ENCODE measurements around the gene TTYH2. TPM values are rescaled to one million over a fixed set of nuclear protein-coding genes. Genes with fewer than 3 reads are reported as not detected.

TTYH2 gene
- total RNA-seq, 2 experiments from 2014 or later = 3.1 to 3.8 TPM

DNA sequence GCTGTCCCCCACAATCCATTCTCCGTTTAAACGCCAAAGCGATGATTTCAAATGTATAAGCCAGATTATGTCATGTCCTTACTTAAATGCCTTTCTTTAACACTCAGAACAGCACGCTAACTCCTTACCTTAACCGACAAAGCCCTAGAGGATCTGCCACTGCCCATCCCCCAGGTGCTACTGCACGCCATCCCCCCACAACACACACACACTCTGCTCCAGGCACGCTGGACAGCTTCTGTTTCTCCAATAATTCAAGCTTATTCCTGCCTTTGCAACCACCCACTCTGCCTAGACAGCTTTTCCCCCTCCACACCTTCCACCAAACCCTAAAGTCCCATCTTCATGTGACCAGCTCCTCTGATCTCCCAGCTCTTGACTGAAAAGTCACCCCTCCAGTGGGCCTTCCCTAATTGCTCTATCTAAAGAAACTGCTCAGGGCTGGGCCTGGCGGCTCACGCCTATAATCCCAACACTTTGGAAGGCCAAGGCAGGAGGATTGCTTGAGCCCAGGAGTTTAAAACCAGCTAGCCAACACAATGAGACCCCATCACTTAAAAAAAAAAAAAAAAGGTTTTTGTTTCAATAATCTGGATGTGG is 48.8 kb upstream of the TTYH2 start:
- Histone ChIP-seq H4K20me1 (ENCODE audit: insufficient read depth, low read length) (no peaks in the 10 kb centered on the region), H3K4me3 (ENCODE audit: low read depth, low read length, poor library complexity, severe bottlenecking) (no peak overlapping the region), H3K9me3 (ENCODE audit: low read length) (no peaks in the 10 kb centered on the region), H3K9me2 (ENCODE audit: insufficient read depth, low read length) (no peaks in the 10 kb centered on the region), H3K4me2 (ENCODE audit: low read length) (no peak overlapping the region), H3K4me1 (ENCODE audit: insufficient read depth, low read length, poor library complexity, severe bottlenecking) (no peaks in the 10 kb centered on the region), H3K79me2 (ENCODE audit: insufficient read depth, low read depth, low read length) (no peaks in the 10 kb centered on the region), H3K36me3 (ENCODE audit: insufficient read depth, low read length) (no peaks in the 10 kb centered on the region), H3K27ac (ENCODE audit: low read depth, low read length, poor library complexity, severe bottlenecking) (no peak overlapping the region), H2AFZ (ENCODE audit: low read length) (no peak overlapping the region)
- intact Hi-C loops (cut with micrococcal nuclease; ENCODE audit: unreplicated experiment) = no loop called here
- DNase-seq (ENCODE audit: low spot score) = no peak
- CTCF ChIA-PET (ENCODE audit: unreplicated experiment) = no interaction called here
- BruUV-seq (replicated peaks) = no TSS peak
- TF ChIP-seq EZH2phosphoT487 (IDR thresholded peaks at IDR 0.05; ENCODE audit: borderline replicate concordance, low read depth, low read length) = no peak
- TF ChIP-seq, protein P1, sequence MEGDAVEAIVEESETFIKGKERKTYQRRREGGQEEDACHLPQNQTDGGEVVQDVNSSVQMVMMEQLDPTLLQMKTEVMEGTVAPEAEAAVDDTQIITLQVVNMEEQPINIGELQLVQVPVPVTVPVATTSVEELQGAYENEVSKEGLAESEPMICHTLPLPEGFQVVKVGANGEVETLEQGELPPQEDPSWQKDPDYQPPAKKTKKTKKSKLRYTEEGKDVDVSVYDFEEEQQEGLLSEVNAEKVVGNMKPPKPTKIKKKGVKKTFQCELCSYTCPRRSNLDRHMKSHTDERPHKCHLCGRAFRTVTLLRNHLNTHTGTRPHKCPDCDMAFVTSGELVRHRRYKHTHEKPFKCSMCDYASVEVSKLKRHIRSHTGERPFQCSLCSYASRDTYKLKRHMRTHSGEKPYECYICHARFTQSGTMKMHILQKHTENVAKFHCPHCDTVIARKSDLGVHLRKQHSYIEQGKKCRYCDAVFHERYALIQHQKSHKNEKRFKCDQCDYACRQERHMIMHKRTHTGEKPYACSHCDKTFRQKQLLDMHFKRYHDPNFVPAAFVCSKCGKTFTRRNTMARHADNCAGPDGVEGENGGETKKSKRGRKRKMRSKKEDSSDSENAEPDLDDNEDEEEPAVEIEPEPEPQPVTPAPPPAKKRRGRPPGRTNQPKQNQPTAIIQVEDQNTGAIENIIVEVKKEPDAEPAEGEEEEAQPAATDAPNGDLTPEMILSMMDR (conservative IDR thresholded peaks at IDR 0.05; ENCODE audit: low read length) = no peak
- POLR2A ChIA-PET = interaction anchor here (0.7 kb wide), 1 partner anchor 13 kb away, joined by 3 read pairs; no protein-coding TSS in a partner anchor

DNA sequence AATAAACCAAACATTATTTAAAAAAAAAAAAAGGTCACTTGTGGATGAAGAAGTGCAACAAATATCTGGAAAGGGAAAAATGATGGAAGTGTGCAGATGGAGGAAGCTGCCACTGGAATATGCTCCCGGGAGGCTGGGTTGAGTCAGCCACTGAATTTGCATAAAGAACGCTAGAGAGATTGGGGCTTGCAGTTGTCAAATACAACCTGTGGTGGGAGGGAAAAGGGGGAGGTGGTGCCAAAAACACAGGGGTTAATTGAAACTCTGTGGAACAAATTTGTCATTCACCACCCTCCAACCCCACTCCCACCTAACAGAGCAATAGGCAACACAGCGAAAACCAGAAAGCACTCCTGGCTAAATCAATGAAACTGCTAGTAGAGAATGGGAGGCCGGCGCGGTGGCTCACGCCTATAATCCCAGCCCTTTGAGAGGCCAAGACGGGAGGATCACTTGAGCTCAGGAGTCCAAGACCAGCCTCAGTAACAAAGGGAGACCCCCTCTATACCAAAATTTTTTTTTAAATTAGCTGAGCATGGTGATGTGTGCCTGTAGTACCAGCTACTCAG is 47.5 kb upstream of the TTYH2 start:
- H3K9me3 ChIP-seq (ENCODE audit: low read length) = no peaks in the 10 kb centered on the region
- no peak overlapping the region for H3K27ac ChIP-seq (ENCODE audit: low read depth, low read length, poor library complexity, severe bottlenecking)
- no peaks in the 10 kb centered on the region for H3K9me2 ChIP-seq (ENCODE audit: insufficient read depth, low read length)
- BruUV-seq (replicated peaks) = no TSS peak
- TF ChIP-seq EZH2phosphoT487 (IDR thresholded peaks at IDR 0.05; ENCODE audit: borderline replicate concordance, low read depth, low read length) = no peak
- TF ChIP-seq, protein P1 (conservative IDR thresholded peaks at IDR 0.05; ENCODE audit: low read length) = no peak
- H4K20me1 ChIP-seq (ENCODE audit: insufficient read depth, low read length) = no peaks in the 10 kb centered on the region
- H3K4me3 ChIP-seq (ENCODE audit: low read depth, low read length, poor library complexity, severe bottlenecking) = no peak overlapping the region
- no peak for DNase-seq (ENCODE audit: low spot score)
- H3K36me3 ChIP-seq (ENCODE audit: insufficient read depth, low read length) = no peaks in the 10 kb centered on the region
- H3K79me2 ChIP-seq (ENCODE audit: insufficient read depth, low read depth, low read length) = no peaks in the 10 kb centered on the region
- POLR2A ChIA-PET = no interaction called here
- no peaks in the 10 kb centered on the region for H3K4me1 ChIP-seq (ENCODE audit: insufficient read depth, low read length, poor library complexity, severe bottlenecking)
- intact Hi-C loops (cut with micrococcal nuclease; ENCODE audit: unreplicated experiment) = no loop called here
- no peak overlapping the region for H2AFZ ChIP-seq (ENCODE audit: low read length)
- no peak overlapping the region for H3K4me2 ChIP-seq (ENCODE audit: low read length)
- CTCF ChIA-PET (ENCODE audit: unreplicated experiment) = no interaction called here

DNA sequence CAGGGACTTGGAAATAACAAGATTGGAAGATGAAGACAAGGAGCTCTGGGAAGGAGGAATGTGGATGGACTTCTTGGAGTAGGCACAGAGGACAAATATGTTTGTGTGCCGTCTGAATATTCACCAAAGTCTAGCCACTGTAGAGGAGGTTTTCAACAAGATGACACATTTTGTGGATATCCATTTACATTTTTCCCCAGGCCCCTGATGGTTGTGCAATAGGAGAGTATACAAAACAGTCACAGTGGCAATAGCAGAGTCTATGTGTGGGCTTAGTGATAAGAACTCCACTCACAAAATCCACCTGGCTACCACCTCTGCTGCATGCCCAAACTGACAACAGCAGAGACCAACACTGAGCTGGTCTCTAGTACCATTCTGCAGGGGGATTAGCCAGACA is 42.4 kb upstream of the TTYH2 start:
- ChIA-PET CTCF (ENCODE audit: unreplicated experiment) (no interaction called here), POLR2A (no interaction called here)
- no peak for DNase-seq (ENCODE audit: low spot score)
- no peak overlapping the region for H2AFZ ChIP-seq (ENCODE audit: low read length)
- BruUV-seq (replicated peaks) = no TSS peak
- H3K4me1 ChIP-seq (ENCODE audit: insufficient read depth, low read length, poor library complexity, severe bottlenecking) = no peaks in the 10 kb centered on the region
- H3K27ac ChIP-seq (ENCODE audit: low read depth, low read length, poor library complexity, severe bottlenecking) = no peak overlapping the region
- intact Hi-C loops (cut with micrococcal nuclease; ENCODE audit: unreplicated experiment) = loop anchor here (10.0 kb wide), 1 partner anchor 526 kb away; the partner anchor contains the start of gene SDK2
- H3K36me3 ChIP-seq (ENCODE audit: insufficient read depth, low read length) = no peaks in the 10 kb centered on the region
- H3K4me3 ChIP-seq (ENCODE audit: low read depth, low read length, poor library complexity, severe bottlenecking) = no peak overlapping the region
- no peak for TF ChIP-seq EZH2phosphoT487 (IDR thresholded peaks at IDR 0.05; ENCODE audit: borderline replicate concordance, low read depth, low read length)
- TF ChIP-seq, protein P1 (conservative IDR thresholded peaks at IDR 0.05; ENCODE audit: low read length) = no peak
- no peak overlapping the region for H3K4me2 ChIP-seq (ENCODE audit: low read length)
- H3K9me3 ChIP-seq (ENCODE audit: low read length) = no peaks in the 10 kb centered on the region
- H3K79me2 ChIP-seq (ENCODE audit: insufficient read depth, low read depth, low read length) = no peaks in the 10 kb centered on the region
- no peaks in the 10 kb centered on the region for H3K9me2 ChIP-seq (ENCODE audit: insufficient read depth, low read length)
- H4K20me1 ChIP-seq (ENCODE audit: insufficient read depth, low read length) = no peaks in the 10 kb centered on the region
